Fibroblast of skin of left quadriceps (primary cell): ENCODE data around the gene SEZ6L.
A peak's percentile ranks its signal among the peaks of the same experiment; 100 is the strongest.

Experiments
- DNase-seq, 2 experiments: peaks; one replicate each; pipeline ENCODE4 v3.0.0-alpha.2; 2013; ENCODE audit warnings: low read depth in 2 of 2

Gene SEZ6L

GRCh38 chr22:26245001-26245400, 75.7 kb downstream of the SEZ6L start:
- no peak for DNase-seq

GRCh38 chr22:26246552-26246951, 77.3 kb downstream of the SEZ6L start:
- no peak for DNase-seq

- no peak for DNase-seq
These were observed 82.6 kb downstream of the SEZ6L start for GRCh38 chr22:26251869-26252268.

- DNase-seq = peak in 1 of 2 experiments; percentile 5
These were observed 90.2 kb downstream of the SEZ6L start for GRCh38 chr22:26259510-26259909.

GRCh38 chr22:26264162-26264561, 94.9 kb downstream of the SEZ6L start:
- no peak for DNase-seq

GRCh38 chr22:26265281-26265680, 96.0 kb downstream of the SEZ6L start:
- no peak for DNase-seq

GRCh38 chr22:26265909-26266308, 96.6 kb downstream of the SEZ6L start:
- no peak for DNase-seq

- DNase-seq = no peak
These were observed 98.6 kb downstream of the SEZ6L start for GRCh38 chr22:26267856-26268255.

GRCh38 chr22:26269572-26269971, 100.3 kb downstream of the SEZ6L start:
- no peak for DNase-seq

GRCh38 chr22:26271427-26271826, 102.2 kb downstream of the SEZ6L start:
- no peak for DNase-seq

- DNase-seq = no peak
These were observed 103.9 kb downstream of the SEZ6L start for GRCh38 chr22:26273011-26273675.

- DNase-seq = no peak
These were observed 107.4 kb downstream of the SEZ6L start for GRCh38 chr22:26276529-26277160.

GRCh38 chr22:26281941-26282340, 112.7 kb downstream of the SEZ6L start:
- no peak for DNase-seq

- DNase-seq = no peak
These were observed 114.1 kb downstream of the SEZ6L start for GRCh38 chr22:26283330-26283729.

GRCh38 chr22:26285632-26286031, 116.4 kb downstream of the SEZ6L start:
- no peak for DNase-seq

GRCh38 chr22:26286091-26286820, 117.0 kb downstream of the SEZ6L start:
- DNase-seq = no peak

GRCh38 chr22:26287382-26288225, 118.3 kb downstream of the SEZ6L start:
- no peak for DNase-seq

- no peak for DNase-seq
These were observed 120.4 kb downstream of the SEZ6L start for GRCh38 chr22:26289611-26290101.

GRCh38 chr22:26291940-26292666, 122.8 kb downstream of the SEZ6L start:
- DNase-seq = no peak

- DNase-seq = no peak
These were observed 123.4 kb downstream of the SEZ6L start for GRCh38 chr22:26292667-26292995.

- DNase-seq = no peak
These were observed 126.4 kb downstream of the SEZ6L start for GRCh38 chr22:26295563-26296126.
